Activated naive CD4-positive, alpha-beta T cell treated with anti-CD3 and anti-CD28 coated beads, Interleukin-2, amount 10 ng/mL, durations not matched to agents 7 days and 5 days (primary cell): ENCODE measurements around the gene CLC.
"Not testable (repeated sequence)": the region's sequence is repeated elsewhere in the genome, so short reads cannot be mapped to it uniquely, and the experiment has no call there.

Experiments
- CTCF ChIA-PET: fragments of 350-600 bp; sonication (Branson Sonifier 250); formaldehyde crosslinking; loops from one replicate; lab custom pipeline; 2021; ENCODE audit warnings: antibody characterized with exemption; lab: Charles Lee
- DNase-seq: peaks from one replicate; pipeline ENCODE4 v3.0.0-alpha.2; 2020
- H3K27ac Mint-ChIP-seq: one replicate; pipeline ENCODE4 v1.8.0; 2021; ENCODE audit warnings: mild to moderate bottlenecking, moderate library complexity, mixed read lengths
- H3K27me3 Mint-ChIP-seq: one replicate; pipeline ENCODE4 v1.8.0; 2021; ENCODE audit warnings: mild to moderate bottlenecking, mixed read lengths
- H3K36me3 Mint-ChIP-seq: one replicate; pipeline ENCODE4 v1.8.0; 2021; ENCODE audit warnings: mixed read lengths
- H3K4me1 Mint-ChIP-seq: one replicate; pipeline ENCODE4 v1.8.0; 2021; ENCODE audit warnings: mixed read lengths
- H3K4me3 Mint-ChIP-seq: one replicate; pipeline ENCODE4 v1.8.0; 2021; ENCODE audit warnings: mild to moderate bottlenecking, moderate library complexity, mixed read lengths
- H3K9me3 Mint-ChIP-seq: one replicate; pipeline ENCODE4 v1.8.0; 2021; ENCODE audit warnings: mixed read lengths

CLC gene

DNA sequence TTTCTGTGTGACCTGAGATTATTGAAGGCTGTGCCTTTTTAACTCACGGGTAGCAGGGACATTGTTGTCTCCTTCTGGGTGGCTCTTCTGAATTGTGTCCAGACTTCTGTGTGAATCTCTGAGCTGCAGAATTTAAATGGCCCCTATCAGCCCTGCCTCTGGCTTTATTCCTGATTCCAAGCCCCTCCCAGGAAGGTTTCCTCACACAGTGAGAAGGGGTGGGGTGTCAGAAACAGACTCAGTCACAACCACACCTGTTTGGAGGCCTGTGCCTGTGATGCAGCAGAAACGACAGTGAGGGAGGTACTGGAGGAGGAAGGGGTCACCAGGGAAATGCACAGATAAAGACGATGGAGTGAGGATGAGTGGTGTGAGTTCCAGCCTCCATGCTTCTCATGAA, at the start of gene CLC:
TSS of gene CLC (minus strand) at position 139 of the 400 bp plus-strand sequence. CDS start at position 62, 77 bp downstream.
- Mint-ChIP-seq H3K4me3 (no peak within 1 kb of the TSS), H3K27ac (no peak within 1 kb of the TSS), H3K9me3 (no peaks in the 10 kb centered on the region), H3K4me1 (peaks cover 47% of the 10 kb centered on the region), H3K36me3 (no peaks in the 10 kb centered on the region), H3K27me3 (peaks cover 5% of the 10 kb centered on the region)
- CTCF ChIA-PET, result no interaction called here
- DNase-seq, result no peak

DNA sequence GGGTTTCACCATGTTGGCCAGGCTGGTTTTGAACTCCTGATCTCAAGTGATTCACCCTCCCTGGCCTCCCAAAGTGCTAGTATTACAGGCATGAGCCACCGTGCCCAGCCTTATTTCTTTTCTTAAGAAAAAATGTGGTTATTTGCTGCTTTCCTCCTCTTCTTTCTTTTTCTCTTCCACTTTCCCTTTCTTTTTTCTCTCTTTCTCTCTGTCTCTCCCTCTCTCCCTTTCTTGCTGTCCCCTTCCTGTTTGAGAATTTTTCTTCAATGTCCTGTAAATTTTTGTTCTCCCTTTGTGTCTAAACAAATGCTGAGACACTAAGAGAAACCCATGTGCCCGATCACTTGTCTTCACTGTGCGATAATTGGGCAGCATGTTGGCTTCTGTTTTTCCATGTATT, 43.1 kb upstream of the CLC start:
- peaks cover 39% of the 10 kb centered on the region for H3K27me3 Mint-ChIP-seq
- no peak overlapping the region for H3K4me3 Mint-ChIP-seq
- DNase-seq, result no peak
- H3K4me1 Mint-ChIP-seq, result peaks cover 22% of the 10 kb centered on the region
- no peaks in the 10 kb centered on the region for H3K9me3 Mint-ChIP-seq
- CTCF ChIA-PET, result interaction anchor here (1.2 to 1.4 kb wide), 2 partner anchors 14 to 16 kb away, joined by 4 to 6 read pairs; no protein-coding TSS in a partner anchor
- H3K36me3 Mint-ChIP-seq, result peaks cover 2% of the 10 kb centered on the region
- no peak overlapping the region for H3K27ac Mint-ChIP-seq

DNA sequence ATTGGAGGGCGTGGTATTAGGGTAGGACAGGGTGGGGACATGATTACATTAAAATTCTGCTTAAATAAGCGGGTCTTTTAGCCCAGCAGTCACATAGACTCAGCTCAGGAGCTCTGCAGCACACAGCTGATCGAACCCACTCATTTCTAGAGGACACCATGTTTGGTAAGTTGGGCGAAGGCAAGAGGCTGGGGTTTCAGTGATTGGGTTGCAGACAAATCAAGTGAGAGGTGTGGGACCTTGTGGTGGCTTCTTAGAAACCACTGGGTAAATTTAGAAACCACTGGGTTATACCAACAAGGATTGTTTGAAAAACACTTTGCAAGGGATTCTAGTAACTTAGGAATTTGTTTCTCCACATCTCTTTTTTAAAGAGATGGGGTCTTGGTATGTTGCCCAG, 40.9 kb upstream of the CLC start, which contains the start of gene LEUTX:
TSS of gene LEUTX (plus strand) at position 92 of the 400 bp plus-strand sequence. CDS start at position 159, 67 bp downstream.
- Mint-ChIP-seq H3K36me3 (peaks cover 2% of the 10 kb centered on the region), H3K27ac (no peak within 1 kb of the TSS), H3K4me1 (peaks cover 22% of the 10 kb centered on the region), H3K27me3 (peaks cover 25% of the 10 kb centered on the region), H3K4me3 (no peak within 1 kb of the TSS), H3K9me3 (no peaks in the 10 kb centered on the region)
- peak; percentile 27 for DNase-seq
- CTCF ChIA-PET, result no interaction called here

DNA sequence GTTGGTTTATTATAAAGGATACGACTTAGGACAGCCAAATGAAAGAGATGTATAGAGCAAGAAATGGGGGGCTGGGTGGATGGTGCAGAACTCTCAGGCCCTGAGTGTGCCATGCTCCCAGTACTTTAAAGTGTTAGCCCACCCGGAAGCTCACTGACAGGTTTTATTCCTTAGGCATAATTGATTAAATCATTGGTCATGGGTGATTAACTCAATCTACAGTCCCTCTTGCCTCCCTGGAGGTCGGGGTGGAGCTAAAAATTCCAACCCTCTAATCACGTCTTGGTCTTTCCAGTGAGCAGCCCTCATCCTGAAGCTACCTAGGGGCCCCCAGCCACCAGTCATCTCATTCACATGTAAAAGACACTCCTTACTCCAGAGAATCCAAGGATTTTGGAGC, 31.0 kb upstream of the CLC start:
- H3K36me3 Mint-ChIP-seq, result no peaks in the 10 kb centered on the region
- peaks cover 4% of the 10 kb centered on the region for H3K9me3 Mint-ChIP-seq
- peaks cover 6% of the 10 kb centered on the region for H3K4me1 Mint-ChIP-seq
- CTCF ChIA-PET, result interaction anchor here (1.4 to 5.6 kb wide), 4 partner anchors 11 to 95 kb away, joined by 3 to 38 read pairs (median 10); partner anchors contain the start of gene FBL
- peaks cover 17% of the 10 kb centered on the region for H3K27me3 Mint-ChIP-seq
- no peak overlapping the region for H3K4me3 Mint-ChIP-seq
- H3K27ac Mint-ChIP-seq, result no peak overlapping the region
- DNase-seq, result no peak

DNA sequence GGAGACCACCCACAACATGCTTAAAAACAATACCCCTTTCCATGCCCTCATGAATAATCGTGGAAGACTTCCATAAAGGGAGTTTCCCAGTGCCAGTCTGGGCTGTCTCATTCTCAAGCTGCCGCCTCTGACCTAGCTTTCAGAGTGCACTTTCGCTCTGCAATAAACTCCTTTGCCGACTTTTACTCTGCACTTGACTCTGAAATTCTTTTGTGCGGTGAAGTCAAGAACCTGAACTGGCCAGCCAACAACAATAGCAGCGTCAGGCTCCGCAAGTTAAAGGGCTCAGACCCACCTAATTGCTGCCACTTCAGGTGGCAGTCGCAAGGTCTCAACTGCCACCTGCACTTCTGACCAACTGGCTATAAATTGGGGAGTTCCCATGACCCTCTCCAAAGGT, 30.5 kb upstream of the CLC start:
- no peak overlapping the region for H3K27ac Mint-ChIP-seq
- CTCF ChIA-PET, result interaction anchor here (1.3 to 5.6 kb wide), 3 partner anchors 16 to 76 kb away, joined by 4 to 38 read pairs (median 7); partner anchors contain the start of gene FBL

DNA sequence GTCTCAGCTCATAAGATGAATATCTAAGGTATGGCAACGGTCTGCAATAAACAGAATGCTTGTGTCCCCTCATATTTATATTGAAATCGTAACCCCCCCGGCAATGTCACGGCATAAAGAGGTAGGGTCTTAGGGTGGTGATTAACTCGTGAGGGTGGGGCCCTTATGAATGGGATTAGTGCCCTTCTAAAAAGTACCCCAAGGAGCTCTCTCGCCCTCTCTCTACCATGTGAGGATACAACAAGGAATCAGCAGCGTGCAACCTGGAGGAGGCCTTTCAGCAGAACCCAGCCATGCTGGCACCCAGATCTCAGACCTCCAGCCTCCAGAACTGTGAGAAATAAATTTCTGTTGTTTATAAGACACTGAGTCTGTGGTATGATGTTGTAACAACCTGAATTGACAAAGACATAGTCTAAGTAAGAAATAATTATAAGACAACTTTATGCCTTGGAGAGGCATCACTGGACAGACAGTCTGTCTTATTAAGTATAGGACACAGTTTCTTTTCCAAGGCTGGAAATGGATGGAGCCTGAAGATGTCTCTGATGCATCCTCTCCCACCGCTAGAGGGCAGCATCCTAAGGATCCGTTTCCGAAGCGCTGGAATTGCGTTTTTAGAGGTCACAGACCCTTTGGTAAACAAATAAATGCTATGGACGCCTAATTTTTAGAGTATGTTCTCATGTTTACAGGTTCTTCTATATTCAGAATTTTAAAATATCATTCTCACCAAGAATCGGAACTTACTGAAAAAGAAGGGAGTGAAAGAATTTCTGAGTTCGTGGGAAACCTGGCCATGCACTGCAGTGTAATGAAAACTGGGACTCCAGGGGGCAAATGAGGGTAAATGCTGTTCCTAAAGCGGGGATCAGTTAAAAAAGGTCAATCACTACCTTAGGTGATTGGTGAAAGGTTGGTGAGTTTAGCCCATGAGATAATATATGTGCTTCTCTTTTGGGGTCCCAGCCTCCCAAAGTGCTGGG, 27.6 kb upstream of the CLC start:
- Mint-ChIP-seq H3K4me1 (peaks cover 6% of the 10 kb centered on the region), H3K27me3 (peaks cover 11% of the 10 kb centered on the region), H3K27ac (no peak overlapping the region), H3K9me3 (peaks cover 4% of the 10 kb centered on the region), H3K4me3 (no peak overlapping the region), H3K36me3 (no peaks in the 10 kb centered on the region)
- peak; percentile 48 for DNase-seq
- CTCF ChIA-PET, result interaction anchor here (0.7 to 5.6 kb wide), 11 partner anchors 15 to 214 kb away, joined by 3 to 38 read pairs (median 5); partner anchors contain the start of gene FBL

More for the DNA sequence above, 30.5 kb upstream of the CLC start:
- Mint-ChIP-seq H3K4me1 (peaks cover 6% of the 10 kb centered on the region), H3K27me3 (peaks cover 17% of the 10 kb centered on the region), H3K9me3 (peaks cover 4% of the 10 kb centered on the region), H3K4me3 (no peak overlapping the region), H3K36me3 (no peaks in the 10 kb centered on the region)
- no peak for DNase-seq

DNA sequence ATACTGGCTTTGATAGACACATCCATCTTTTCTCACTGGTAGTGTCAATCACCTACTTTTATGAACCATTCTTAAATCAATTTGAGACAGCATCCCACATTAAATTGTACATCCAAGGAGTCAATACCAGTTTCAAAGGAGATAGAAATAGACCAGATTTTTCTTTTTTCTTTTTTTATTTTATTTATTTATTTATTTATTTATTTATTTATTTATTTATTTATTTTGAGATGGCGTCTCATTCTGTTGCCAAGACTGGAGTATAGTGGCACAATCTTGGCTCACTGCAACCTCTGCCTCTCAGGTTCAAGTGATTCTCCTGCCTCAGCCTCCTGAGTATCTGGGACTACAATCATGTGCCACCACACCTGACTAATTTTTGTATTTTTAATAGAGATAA, 24.0 kb upstream of the CLC start:
- CTCF ChIA-PET, result interaction anchor here (0.7 kb wide), 1 partner anchor 21 kb away, joined by 3 read pairs; no protein-coding TSS in a partner anchor

DNA sequence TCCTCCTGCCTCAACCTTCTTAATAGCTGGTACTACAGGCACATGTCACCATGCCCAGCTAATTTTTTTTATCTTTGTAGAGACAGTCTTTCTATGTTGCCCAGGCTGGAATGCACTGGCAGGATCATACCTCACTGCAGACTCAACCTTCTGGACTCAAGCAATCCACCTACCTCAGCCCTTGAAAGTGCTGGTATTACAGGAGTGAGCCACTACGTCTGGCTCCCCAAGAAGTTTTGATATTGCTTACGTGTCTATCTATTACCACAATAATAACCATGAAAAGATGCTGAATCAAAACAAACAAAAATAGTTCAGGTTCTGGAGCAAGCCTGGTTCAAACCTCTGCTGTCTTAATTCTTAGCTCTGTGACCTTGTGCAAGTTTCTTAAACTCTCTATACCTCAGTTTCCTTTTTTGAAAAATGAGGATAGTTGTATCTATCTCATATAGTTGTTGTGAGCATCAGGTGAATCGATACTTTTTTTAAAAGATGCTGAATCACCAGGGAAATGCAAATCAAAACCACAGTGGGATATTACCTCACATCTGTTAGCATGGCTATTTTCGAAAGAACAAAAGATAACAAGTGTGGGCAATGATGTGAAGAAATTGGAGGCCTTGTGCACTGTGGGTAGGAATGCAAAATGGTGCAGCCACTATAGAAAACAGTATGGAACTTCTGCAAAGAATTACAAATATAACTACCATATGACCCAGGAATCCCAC, 21.8 kb upstream of the CLC start:
- Mint-ChIP-seq H3K27me3 (peaks cover 28% of the 10 kb centered on the region), H3K4me1 (no peaks in the 10 kb centered on the region), H3K36me3 (no peaks in the 10 kb centered on the region), H3K27ac (no peak overlapping the region), H3K4me3 (no peak overlapping the region), H3K9me3 (no peaks in the 10 kb centered on the region)
- DNase-seq, result no peak
- CTCF ChIA-PET, result interaction anchor here (1.1 kb wide), 1 partner anchor 86 kb away, joined by 6 read pairs; no protein-coding TSS in a partner anchor

More for the DNA sequence above, 24.0 kb upstream of the CLC start:
- H3K4me1 Mint-ChIP-seq, H3K9me3 Mint-ChIP-seq, DNase-seq, H3K36me3 Mint-ChIP-seq, H3K4me3 Mint-ChIP-seq, H3K27ac Mint-ChIP-seq: not testable (repeated sequence)
- peaks cover 21% of the 10 kb centered on the region for H3K27me3 Mint-ChIP-seq

DNA sequence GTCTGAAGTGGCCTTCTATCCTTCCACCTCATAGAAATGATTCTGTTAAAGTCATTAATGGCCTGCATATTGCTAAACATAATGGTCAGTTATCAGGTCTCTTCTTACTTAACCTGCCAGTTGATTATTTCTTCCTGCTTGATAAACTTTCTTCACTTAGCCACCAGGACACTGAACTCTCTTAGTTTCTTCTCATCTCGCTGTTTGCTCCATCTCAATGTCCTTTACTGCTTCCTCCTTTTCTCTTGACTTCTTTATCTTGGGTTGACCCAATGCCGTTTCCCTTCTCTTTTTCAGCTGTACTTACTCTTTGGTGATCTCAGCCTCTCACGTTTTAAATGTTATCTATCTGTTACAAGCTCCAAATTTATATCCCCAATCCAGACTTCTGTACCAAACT, 17.1 kb upstream of the CLC start:
- peaks cover 43% of the 10 kb centered on the region for H3K27me3 Mint-ChIP-seq
- H3K4me1 Mint-ChIP-seq, result no peaks in the 10 kb centered on the region
- H3K4me3 Mint-ChIP-seq, result no peak overlapping the region
- H3K9me3 Mint-ChIP-seq, result no peaks in the 10 kb centered on the region
- no peaks in the 10 kb centered on the region for H3K36me3 Mint-ChIP-seq
- CTCF ChIA-PET, result no interaction called here
- no peak overlapping the region for H3K27ac Mint-ChIP-seq
- no peak for DNase-seq

DNA sequence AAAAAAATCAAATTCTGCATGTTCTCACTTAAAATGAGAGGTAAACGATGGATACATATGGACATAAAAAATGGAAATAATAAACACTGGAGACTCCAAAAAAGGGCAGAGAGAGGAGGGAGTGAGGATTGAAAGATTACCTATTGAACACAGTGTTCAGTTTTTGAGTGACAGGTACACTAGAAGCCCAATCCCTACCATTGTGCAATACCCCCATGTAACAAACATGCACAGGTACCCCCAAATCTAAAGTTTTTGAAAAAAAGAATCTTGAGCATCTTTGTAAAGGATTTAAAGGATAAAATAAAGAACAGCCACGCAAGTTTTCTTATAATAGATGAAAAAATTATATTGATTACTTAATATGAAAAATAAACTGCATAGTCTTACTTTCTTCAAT, 16.7 kb upstream of the CLC start:
- no peaks in the 10 kb centered on the region for H3K36me3 Mint-ChIP-seq
- CTCF ChIA-PET, result no interaction called here
- no peak overlapping the region for H3K4me3 Mint-ChIP-seq
- no peaks in the 10 kb centered on the region for H3K4me1 Mint-ChIP-seq
- DNase-seq, result no peak
- peaks cover 43% of the 10 kb centered on the region for H3K27me3 Mint-ChIP-seq
- H3K27ac Mint-ChIP-seq, result no peak overlapping the region
- H3K9me3 Mint-ChIP-seq, result no peaks in the 10 kb centered on the region

DNA sequence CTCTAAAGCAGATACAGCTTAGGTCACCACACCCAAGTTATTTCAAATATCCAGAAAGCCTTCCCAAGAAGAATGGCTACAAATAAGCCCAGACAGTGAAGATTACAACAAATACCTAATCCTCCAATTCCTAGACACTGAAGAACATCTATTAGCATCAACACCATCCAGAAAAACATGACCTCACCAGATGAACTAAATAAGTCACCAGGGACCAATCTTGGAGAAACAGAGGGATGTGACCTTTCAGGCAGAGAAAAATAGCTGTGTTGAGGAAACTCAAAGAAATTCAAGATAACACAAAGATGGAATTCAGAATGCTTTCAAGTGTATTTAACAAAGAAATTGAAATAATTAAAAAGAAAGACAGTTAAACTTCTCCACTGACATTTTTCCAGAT, 15.0 kb upstream of the CLC start:
- CTCF ChIA-PET, result interaction anchor here (1.3 to 1.7 kb wide), 2 partner anchors 11 to 80 kb away, joined by 3 read pairs; no protein-coding TSS in a partner anchor
- no peaks in the 10 kb centered on the region for H3K36me3 Mint-ChIP-seq
- peaks cover 31% of the 10 kb centered on the region for H3K27me3 Mint-ChIP-seq
- DNase-seq, result no peak
- H3K4me1 Mint-ChIP-seq, result no peaks in the 10 kb centered on the region
- no peaks in the 10 kb centered on the region for H3K9me3 Mint-ChIP-seq
- no peak overlapping the region for H3K4me3 Mint-ChIP-seq
- no peak overlapping the region for H3K27ac Mint-ChIP-seq

DNA sequence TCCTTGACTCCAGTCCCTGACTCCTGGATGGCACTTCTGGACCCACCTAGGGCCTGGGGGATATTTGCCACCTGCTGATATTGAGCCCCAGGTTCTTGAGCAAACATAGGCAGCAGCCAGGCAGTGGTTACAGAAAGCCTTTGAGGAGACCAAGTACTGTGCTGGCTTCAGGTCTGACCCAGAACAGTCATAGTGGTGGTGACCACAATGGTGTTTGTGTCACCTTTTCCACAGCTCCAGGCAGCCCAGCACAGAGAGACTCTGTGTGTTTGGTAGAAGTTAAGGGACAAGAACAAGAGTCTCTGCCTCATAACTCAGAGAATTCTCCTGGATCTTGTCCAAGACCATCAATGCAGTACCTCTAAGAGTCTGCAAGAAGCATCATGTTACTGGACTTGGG, 14.6 kb upstream of the CLC start:
- H3K27me3 Mint-ChIP-seq, result peaks cover 27% of the 10 kb centered on the region
- no peaks in the 10 kb centered on the region for H3K4me1 Mint-ChIP-seq
- H3K9me3 Mint-ChIP-seq, result no peaks in the 10 kb centered on the region
- no peak overlapping the region for H3K27ac Mint-ChIP-seq
- H3K4me3 Mint-ChIP-seq, result no peak overlapping the region
- CTCF ChIA-PET, result interaction anchor here (1.3 to 1.7 kb wide), 2 partner anchors 11 to 79 kb away, joined by 3 read pairs; no protein-coding TSS in a partner anchor
- no peaks in the 10 kb centered on the region for H3K36me3 Mint-ChIP-seq
- no peak for DNase-seq

DNA sequence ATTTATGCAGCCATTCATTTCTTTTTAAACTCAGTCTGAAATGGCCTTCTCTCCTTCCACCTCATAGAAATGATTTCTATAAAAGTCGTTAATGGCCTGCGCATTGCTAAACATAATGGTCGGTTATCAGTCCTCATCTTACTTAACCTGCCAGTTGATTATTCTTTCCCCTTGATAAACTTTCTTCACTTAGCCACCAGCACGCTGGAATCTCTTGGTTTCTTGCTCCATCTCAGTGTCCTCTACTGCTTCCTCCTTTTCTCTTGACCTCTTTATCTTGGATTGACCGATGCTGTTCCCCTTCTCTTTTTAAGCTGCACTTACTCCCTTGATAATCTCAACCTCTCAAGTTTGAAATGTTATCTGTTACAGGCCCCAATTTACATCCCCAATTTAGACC, 12.2 kb upstream of the CLC start:
- H3K9me3 Mint-ChIP-seq, result no peaks in the 10 kb centered on the region
- DNase-seq, result no peak
- H3K27me3 Mint-ChIP-seq, result peaks cover 15% of the 10 kb centered on the region
- no peaks in the 10 kb centered on the region for H3K4me1 Mint-ChIP-seq
- no peak overlapping the region for H3K27ac Mint-ChIP-seq
- CTCF ChIA-PET, result no interaction called here
- no peak overlapping the region for H3K4me3 Mint-ChIP-seq
- no peaks in the 10 kb centered on the region for H3K36me3 Mint-ChIP-seq
